ENCODE results near the gene ANKRD1. TPM values are rescaled to one million over a fixed set of nuclear protein-coding genes. Genes with fewer than 3 reads are reported as not detected.

Gene ANKRD1
- total and polyA plus RNA-seq, 2 of the 8 experiments (the other 6 are each of a cell fraction or from before 2014, with no cell fraction given) = 0.03 TPM; not detected in 1

DNA sequence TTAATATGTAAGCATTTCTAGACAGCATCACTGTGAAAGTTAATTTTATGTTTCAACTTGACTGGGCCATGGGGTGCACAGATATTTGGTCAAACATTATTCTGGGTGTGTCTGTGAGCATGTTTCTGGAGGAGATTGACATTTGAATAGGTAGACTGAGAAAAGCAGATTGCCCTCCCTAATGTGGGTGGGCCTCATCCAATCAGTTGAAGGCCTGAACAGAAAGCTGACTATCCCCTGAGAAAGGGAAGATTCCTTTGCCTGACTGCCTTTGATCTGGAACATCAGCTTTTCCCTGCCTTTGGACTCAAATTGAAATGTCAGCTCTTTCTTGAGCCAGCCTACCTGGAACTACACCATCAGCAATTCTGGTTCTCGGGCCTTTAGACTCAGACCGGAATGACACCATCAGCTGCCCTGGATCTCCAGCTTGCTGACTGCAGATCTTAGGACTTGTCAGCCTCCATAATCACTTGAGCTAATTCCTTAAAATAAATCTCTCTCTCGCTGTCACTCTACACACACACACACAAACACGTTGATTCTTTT lies 54.8 kb downstream of the ANKRD1 start (continued):
- TF ChIP-seq, protein P1, sequence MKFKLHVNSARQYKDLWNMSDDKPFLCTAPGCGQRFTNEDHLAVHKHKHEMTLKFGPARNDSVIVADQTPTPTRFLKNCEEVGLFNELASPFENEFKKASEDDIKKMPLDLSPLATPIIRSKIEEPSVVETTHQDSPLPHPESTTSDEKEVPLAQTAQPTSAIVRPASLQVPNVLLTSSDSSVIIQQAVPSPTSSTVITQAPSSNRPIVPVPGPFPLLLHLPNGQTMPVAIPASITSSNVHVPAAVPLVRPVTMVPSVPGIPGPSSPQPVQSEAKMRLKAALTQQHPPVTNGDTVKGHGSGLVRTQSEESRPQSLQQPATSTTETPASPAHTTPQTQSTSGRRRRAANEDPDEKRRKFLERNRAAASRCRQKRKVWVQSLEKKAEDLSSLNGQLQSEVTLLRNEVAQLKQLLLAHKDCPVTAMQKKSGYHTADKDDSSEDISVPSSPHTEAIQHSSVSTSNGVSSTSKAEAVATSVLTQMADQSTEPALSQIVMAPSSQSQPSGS (IDR thresholded peaks at IDR 0.05; ENCODE audit: low read length) = no peak
- TF ChIP-seq, protein P2, sequence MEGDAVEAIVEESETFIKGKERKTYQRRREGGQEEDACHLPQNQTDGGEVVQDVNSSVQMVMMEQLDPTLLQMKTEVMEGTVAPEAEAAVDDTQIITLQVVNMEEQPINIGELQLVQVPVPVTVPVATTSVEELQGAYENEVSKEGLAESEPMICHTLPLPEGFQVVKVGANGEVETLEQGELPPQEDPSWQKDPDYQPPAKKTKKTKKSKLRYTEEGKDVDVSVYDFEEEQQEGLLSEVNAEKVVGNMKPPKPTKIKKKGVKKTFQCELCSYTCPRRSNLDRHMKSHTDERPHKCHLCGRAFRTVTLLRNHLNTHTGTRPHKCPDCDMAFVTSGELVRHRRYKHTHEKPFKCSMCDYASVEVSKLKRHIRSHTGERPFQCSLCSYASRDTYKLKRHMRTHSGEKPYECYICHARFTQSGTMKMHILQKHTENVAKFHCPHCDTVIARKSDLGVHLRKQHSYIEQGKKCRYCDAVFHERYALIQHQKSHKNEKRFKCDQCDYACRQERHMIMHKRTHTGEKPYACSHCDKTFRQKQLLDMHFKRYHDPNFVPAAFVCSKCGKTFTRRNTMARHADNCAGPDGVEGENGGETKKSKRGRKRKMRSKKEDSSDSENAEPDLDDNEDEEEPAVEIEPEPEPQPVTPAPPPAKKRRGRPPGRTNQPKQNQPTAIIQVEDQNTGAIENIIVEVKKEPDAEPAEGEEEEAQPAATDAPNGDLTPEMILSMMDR (IDR thresholded peaks at IDR 0.05; ENCODE audit: control extremely low read depth in 1 of 3, insufficient read depth in 1 of 3, low read depth in 1 of 3, low read length in 3 of 3) = no peak
- TF ChIP-seq, protein P3, sequence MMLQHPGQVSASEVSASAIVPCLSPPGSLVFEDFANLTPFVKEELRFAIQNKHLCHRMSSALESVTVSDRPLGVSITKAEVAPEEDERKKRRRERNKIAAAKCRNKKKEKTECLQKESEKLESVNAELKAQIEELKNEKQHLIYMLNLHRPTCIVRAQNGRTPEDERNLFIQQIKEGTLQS (IDR thresholded peaks at IDR 0.05; ENCODE audit: insufficient read depth, low read depth, low read length) = no peak
